Measurements from ENCODE around the gene TMEM25. TPM values are rescaled to one million over a fixed set of nuclear protein-coding genes. Genes with fewer than 3 reads are reported as not detected.

The TMEM25 gene
- total and polyA plus RNA-seq, 12 donors: 3.9 to 16.2 (median 11.4) TPM

DNA sequence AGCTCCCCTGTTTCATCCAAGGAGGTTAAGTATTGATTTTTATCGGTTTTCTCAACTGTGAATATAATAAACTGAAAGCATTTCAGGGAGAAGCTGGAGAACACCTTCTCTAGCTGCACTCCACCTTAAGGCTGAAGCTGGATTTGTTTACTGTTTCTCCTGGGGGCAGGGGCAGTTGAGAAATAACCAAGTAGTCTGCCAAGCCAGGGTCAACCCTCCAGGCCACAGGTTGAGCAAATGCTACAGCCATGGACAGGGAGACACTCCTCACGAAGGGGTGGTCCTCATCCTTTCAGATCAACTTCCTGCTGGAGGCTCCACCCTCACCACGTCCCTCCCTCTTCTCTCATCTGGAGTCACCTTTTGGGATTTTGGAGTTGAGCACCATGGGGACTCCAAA, 3.9 kb upstream of the TMEM25 start, which contains the start of gene TTC36:
Gene TTC36 (plus strand): TSS at position 366 of the 400 bp plus-strand sequence. CDS start 21 bp downstream, at position 387.
- DNase-seq: no peak
- ATAC-seq: no peak

GRCh38 chr11:118528511-118528910, 2.5 kb upstream of the TMEM25 start:
- peaks cover 0 to 22% (median 6%) of the 10 kb centered on the region in 9 donors for H3K36me3 ChIP-seq
- peaks cover 4 to 28% (median 18%) of the 10 kb centered on the region in 9 donors for H3K4me1 ChIP-seq
- peaks cover 0 to 14% (median 0%) of the 10 kb centered on the region in 7 donors for H3K27me3 ChIP-seq
- intact Hi-C loops (cut with DNase I): no loop called here
- no peak overlapping the region for H3K27ac ChIP-seq
- no peaks in the 10 kb centered on the region for H3K9me3 ChIP-seq
- TF ChIP-seq CTCF (IDR thresholded peaks at IDR 0.05): no peak
- DNase-seq (no peak), ATAC-seq (no peak)
- no peak overlapping the region for H3K4me3 ChIP-seq
- WGBS, 2 donors: 93 to 95% methylated on average over 6 of the region's 6 CpGs

More for the DNA sequence above, 3.9 kb upstream of the TMEM25 start, which contains the start of gene TTC36:
- peaks cover 0 to 14% (median 0%) of the 10 kb centered on the region in 7 donors for H3K27me3 ChIP-seq
- H3K4me3 ChIP-seq: no peak within 1 kb of the TSS
- no peak within 1 kb of the TSS for H3K27ac ChIP-seq
- 66 to 73% methylated on average over 3 of the region's 3 CpGs for WGBS, 2 donors
- TF ChIP-seq CTCF (IDR thresholded peaks at IDR 0.05): no peak
- H3K9me3 ChIP-seq: no peaks in the 10 kb centered on the region
- peaks cover 0 to 36% (median 16%) of the 10 kb centered on the region in 9 donors for H3K36me3 ChIP-seq
- intact Hi-C loops (cut with DNase I): no loop called here
- H3K4me1 ChIP-seq: peaks cover 4 to 30% (median 18%) of the 10 kb centered on the region in 9 donors

- Histone ChIP-seq H3K9me3 (no peaks in the 10 kb centered on the region), H3K27ac (no peak overlapping the region), H3K36me3 (peaks cover 0 to 12% (median 0%) of the 10 kb centered on the region in 9 donors), H3K4me3 (peak overlapping the region in 9 of 10 donors; percentile 71 to 89 (median 81)), H3K4me1 (peaks cover 4 to 25% (median 18%) of the 10 kb centered on the region in 9 donors), H3K27me3 (peaks cover 0 to 14% (median 0%) of the 10 kb centered on the region in 7 donors)
- WGBS, 2 donors: 75 to 78% methylated on average over 5 of the region's 5 CpGs
- intact Hi-C loops (cut with DNase I): loop anchor here in 1 of 10 donors (5.0 kb wide), 1 partner anchor 38 kb away; the partner anchor contains the start of gene IFT46
- TF ChIP-seq CTCF (IDR thresholded peaks at IDR 0.05): no peak
- no peak for ATAC-seq
- DNase-seq: no peak
These were observed 1.3 kb upstream of the TMEM25 start for GRCh38 chr11:118529584-118530175.

DNA sequence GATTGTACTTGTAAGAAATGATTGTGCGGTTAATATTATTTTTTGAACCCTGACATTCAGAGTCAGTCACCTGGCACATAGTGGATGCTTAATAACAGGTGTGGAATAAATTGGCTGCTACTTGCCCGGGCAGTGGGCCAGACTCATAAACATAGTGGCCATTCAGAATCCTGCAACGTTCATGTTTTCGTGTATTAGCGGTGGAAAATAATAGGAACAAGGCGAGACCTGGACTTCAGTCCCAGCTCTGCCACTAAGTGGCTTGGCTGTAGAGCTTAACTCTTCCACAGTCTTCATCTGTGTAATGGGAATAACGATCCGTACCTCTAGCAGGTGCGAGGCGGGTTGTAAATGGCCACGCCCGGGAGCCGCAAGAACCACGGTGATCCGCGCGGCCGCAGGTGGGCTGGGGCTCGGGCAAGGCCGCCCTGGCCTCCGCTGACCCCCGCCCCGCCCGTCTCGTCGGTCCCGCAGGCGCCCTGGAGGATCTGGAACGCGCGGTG, 761 bp upstream of the TMEM25 start:
- peaks cover 4 to 25% (median 17%) of the 10 kb centered on the region in 9 donors for H3K4me1 ChIP-seq
- no peak for TF ChIP-seq CTCF (IDR thresholded peaks at IDR 0.05)
- peak overlapping the region; percentile 60 to 89 (median 80) for H3K4me3 ChIP-seq
- DNase-seq (no peak), ATAC-seq (no peak)
- H3K9me3 ChIP-seq: no peaks in the 10 kb centered on the region
- 5 to 6% methylated on average over 31 of the region's 31 CpGs for WGBS, 2 donors
- peak overlapping the region in 9 of 10 donors; percentile 57 to 72 (median 70) for H3K27ac ChIP-seq
- H3K27me3 ChIP-seq: peaks cover 0 to 14% (median 0%) of the 10 kb centered on the region in 7 donors
- intact Hi-C loops (cut with DNase I): loop anchor here in 1 of 10 donors (5.0 kb wide), 1 partner anchor 37 kb away; the partner anchor contains the start of gene IFT46
- H3K36me3 ChIP-seq: peaks cover 0 to 9% (median 0%) of the 10 kb centered on the region in 9 donors

Measured in heart right ventricle (tissue), 16 donors.